GM18511 (cell line): ENCODE data around the gene TMEM231.
"Not testable (repeated sequence)": the region's sequence is repeated elsewhere in the genome, so short reads cannot be mapped to it uniquely, and the experiment has no call there.

Experiments used
- ATAC-seq: cut with Tn5 transposase; IDR thresholded peaks from one replicate; pipeline ENCODE4 v1.9.1; 2021; ENCODE audit warnings: mild to moderate bottlenecking, moderate library complexity; ENCODE audit not compliant: unreplicated experiment

Gene TMEM231

GRCh38 chr16:75555707-75556430 is at the start of gene TMEM231:
Gene TMEM231 (minus strand): TSS chr16:75556252. CDS start chr16:75556209, 43 bp downstream.
- ATAC-seq: peak; percentile 98

GRCh38 chr16:75603241-75603640 is 47.2 kb upstream of the TMEM231 start:
- no peak for ATAC-seq

GRCh38 chr16:75599452-75600277 is 43.6 kb upstream of the TMEM231 start:
- no peak for ATAC-seq

GRCh38 chr16:75593825-75594820 is 38.1 kb upstream of the TMEM231 start:
- ATAC-seq: no peak

GRCh38 chr16:75593308-75593707 is 37.3 kb upstream of the TMEM231 start:
- no peak for ATAC-seq

- not testable (repeated sequence) for ATAC-seq
Measured at GRCh38 chr16:75591927-75592326, 35.9 kb upstream of the TMEM231 start.

GRCh38 chr16:75590920-75591843 is 35.1 kb upstream of the TMEM231 start:
- ATAC-seq: no peak

- ATAC-seq: no peak
Measured at GRCh38 chr16:75589306-75589705, 33.3 kb upstream of the TMEM231 start.

GRCh38 chr16:75588716-75589115 is 32.7 kb upstream of the TMEM231 start:
- ATAC-seq: no peak

- ATAC-seq: peak; percentile 80
Measured at GRCh38 chr16:75584108-75584507, 28.1 kb upstream of the TMEM231 start.

- ATAC-seq: no peak
Measured at GRCh38 chr16:75579281-75579834, 23.3 kb upstream of the TMEM231 start.

GRCh38 chr16:75578725-75579124 is 22.7 kb upstream of the TMEM231 start:
- ATAC-seq: no peak

GRCh38 chr16:75578212-75578611 is 22.2 kb upstream of the TMEM231 start:
- ATAC-seq: no peak

GRCh38 chr16:75576384-75576811 is 20.3 kb upstream of the TMEM231 start:
- ATAC-seq: peak; percentile 68

- ATAC-seq: no peak
Measured at GRCh38 chr16:75575958-75576357, 19.9 kb upstream of the TMEM231 start.

GRCh38 chr16:75573955-75574354 is 17.9 kb upstream of the TMEM231 start:
- no peak for ATAC-seq

GRCh38 chr16:75572864-75573542 is 17.0 kb upstream of the TMEM231 start:
- ATAC-seq: no peak

- no peak for ATAC-seq
Measured at GRCh38 chr16:75570396-75571065, 14.5 kb upstream of the TMEM231 start.
